ENCODE data around the gene CHGA. TPM values are rescaled to one million over a fixed set of nuclear protein-coding genes. Genes with fewer than 3 reads are reported as not detected.

The CHGA gene
- total RNA-seq = 100 to 1,000 TPM; 116 to 425 (median 310) TPM

DNA sequence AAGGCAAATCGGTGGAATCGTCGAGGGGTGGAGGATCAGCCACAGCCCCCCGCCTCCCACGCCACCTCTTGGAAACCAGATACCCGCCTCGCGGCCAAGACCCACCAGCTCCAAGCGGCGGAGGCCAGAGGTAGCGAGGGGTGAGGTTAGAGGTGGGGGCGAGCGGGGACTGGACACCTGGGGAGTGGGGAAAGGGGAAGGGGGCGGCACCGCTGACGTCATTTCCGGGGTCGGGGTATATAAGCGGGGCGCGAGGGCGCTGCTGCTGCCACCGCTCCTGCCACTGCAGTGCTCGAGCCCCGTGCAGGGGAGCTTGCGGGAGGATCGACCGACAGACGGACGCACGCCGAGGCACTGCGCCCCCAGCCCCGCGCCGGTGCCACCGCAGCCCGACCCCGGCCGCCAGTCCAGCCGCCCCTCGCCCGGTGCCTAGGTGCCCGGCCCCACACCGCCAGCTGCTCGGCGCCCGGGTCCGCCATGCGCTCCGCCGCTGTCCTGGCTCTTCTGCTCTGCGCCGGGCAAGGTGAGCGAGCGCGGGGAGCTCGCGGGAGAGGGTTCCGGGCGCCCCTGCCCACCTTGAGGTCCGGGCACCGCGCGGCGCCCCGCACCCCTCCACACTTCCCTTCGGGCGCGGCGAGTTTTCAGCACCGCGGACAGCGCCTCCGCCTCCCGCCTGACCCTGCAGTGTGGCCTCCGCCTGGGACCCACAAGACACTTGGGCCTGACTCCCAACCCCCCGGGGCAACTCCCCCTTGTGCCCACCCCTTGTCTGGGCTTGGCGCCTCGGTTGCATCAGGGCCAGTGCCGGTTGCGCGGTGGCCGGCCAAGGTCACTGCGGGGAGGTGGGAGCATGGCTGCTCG, at the start of gene CHGA:
CHGA (plus strand) TSS at position 268 of the 861 bp plus-strand sequence; CDS start at position 478, 210 bp downstream.
- no peaks in the 10 kb centered on the region for H3K9me3 ChIP-seq
- no peak within 1 kb of the TSS for H3K27ac ChIP-seq

GRCh38 chr14:92874962-92875661, 47.8 kb upstream of the CHGA start:
- no peak overlapping the region for H3K4me3 ChIP-seq
- no peaks in the 10 kb centered on the region for H3K9me3 ChIP-seq
- H3K36me3 ChIP-seq = no peaks in the 10 kb centered on the region
- TF ChIP-seq POLR2A (IDR thresholded peaks at IDR 0.05) (no peak), CTCF (IDR thresholded peaks at IDR 0.05) (no peak)
- no peaks in the 10 kb centered on the region for H3K27me3 ChIP-seq
- no peak for DNase-seq
- H3K4me1 ChIP-seq = no peaks in the 10 kb centered on the region
- no peak overlapping the region for H3K27ac ChIP-seq

More for the DNA sequence above, at the start of gene CHGA:
- no peak for TF ChIP-seq POLR2A (IDR thresholded peaks at IDR 0.05)
- no peak for TF ChIP-seq CTCF (IDR thresholded peaks at IDR 0.05)
- peak in 2 of 3 donors; percentile 57 to 62 for DNase-seq
- H3K4me3 ChIP-seq = no peak within 1 kb of the TSS
- H3K4me1 ChIP-seq = peaks cover 0 to 6% (median 3%) of the 10 kb centered on the region in 4 donors
- no peaks in the 10 kb centered on the region for H3K36me3 ChIP-seq
- no peaks in the 10 kb centered on the region for H3K27me3 ChIP-seq

GRCh38 chr14:92877757-92878431, 45.1 kb upstream of the CHGA start:
- H3K27me3 ChIP-seq = no peaks in the 10 kb centered on the region
- TF ChIP-seq POLR2A (IDR thresholded peaks at IDR 0.05) (no peak), CTCF (IDR thresholded peaks at IDR 0.05) (no peak)
- no peak overlapping the region for H3K27ac ChIP-seq

GRCh38 chr14:92880351-92880750, 42.6 kb upstream of the CHGA start:
- Histone ChIP-seq H3K27ac (no peak overlapping the region), H3K4me3 (no peak overlapping the region), H3K27me3 (no peaks in the 10 kb centered on the region), H3K4me1 (no peaks in the 10 kb centered on the region), H3K9me3 (no peaks in the 10 kb centered on the region), H3K36me3 (no peaks in the 10 kb centered on the region)
- no peak for DNase-seq
- no peak for TF ChIP-seq POLR2A (IDR thresholded peaks at IDR 0.05)
- TF ChIP-seq CTCF (IDR thresholded peaks at IDR 0.05) = no peak

More at GRCh38 chr14:92877757-92878431, 45.1 kb upstream of the CHGA start:
- Histone ChIP-seq H3K36me3 (no peaks in the 10 kb centered on the region), H3K9me3 (no peaks in the 10 kb centered on the region), H3K4me1 (no peaks in the 10 kb centered on the region), H3K4me3 (no peak overlapping the region)
- no peak for DNase-seq

DNA sequence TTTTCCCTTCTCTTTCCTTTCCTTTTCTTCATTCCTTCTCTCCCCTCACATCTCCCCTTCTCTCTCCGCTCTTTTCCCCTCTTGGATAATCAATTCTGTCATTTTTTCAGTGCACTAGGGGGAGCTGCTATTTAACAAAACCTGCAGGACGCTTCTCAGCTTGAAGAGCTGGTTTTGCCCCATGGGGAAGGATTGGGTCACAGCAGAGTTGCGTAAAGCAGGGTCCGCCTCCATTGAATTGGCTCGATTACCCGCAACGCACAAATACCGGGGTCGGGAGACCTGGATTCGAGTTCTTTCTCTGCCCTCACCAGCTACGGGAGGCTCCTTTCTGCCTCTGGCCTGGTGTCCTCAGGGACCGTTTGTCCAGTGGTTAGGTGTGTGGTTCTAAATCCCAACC, 42.1 kb upstream of the CHGA start:
- TF ChIP-seq CTCF (IDR thresholded peaks at IDR 0.05) = peak in 3 of 6 experiments; percentile 30 to 42 (median 37)
- no peak for TF ChIP-seq POLR2A (IDR thresholded peaks at IDR 0.05)
- Histone ChIP-seq H3K4me3 (no peak overlapping the region), H3K9me3 (no peaks in the 10 kb centered on the region), H3K27me3 (no peaks in the 10 kb centered on the region), H3K27ac (no peak overlapping the region), H3K4me1 (no peaks in the 10 kb centered on the region), H3K36me3 (no peaks in the 10 kb centered on the region)
- no peak for DNase-seq

All from Peyer's patch (tissue), 4 donors.